GM19372 (cell line): ENCODE data around the gene TSPAN31.

Source experiments
- ATAC-seq: cut with Tn5 transposase; IDR thresholded peaks from one replicate; pipeline ENCODE4 v1.9.1; 2021; ENCODE audit warnings: mild to moderate bottlenecking, low read depth, moderate library complexity; ENCODE audit not compliant: unreplicated experiment

The TSPAN31 gene

GRCh38 chr12:57751432-57751787, 6.6 kb downstream of the TSPAN31 start:
- no peak for ATAC-seq

- ATAC-seq = peak; percentile 61
Measured at GRCh38 chr12:57751788-57752667, 7.2 kb downstream of the TSPAN31 start, which contains the start of gene CDK4. TSS of gene CDK4 (minus strand) at chr12:57752310. CDS start at chr12:57751717, 593 bp downstream.

GRCh38 chr12:57752668-57753000, 7.8 kb downstream of the TSPAN31 start:
- ATAC-seq = no peak

- ATAC-seq = no peak
Measured at GRCh38 chr12:57753756-57754337, 9.0 kb downstream of the TSPAN31 start.

- ATAC-seq = peak; percentile 28
Measured at GRCh38 chr12:57754411-57755193, 9.8 kb downstream of the TSPAN31 start, which contains the start of gene MARCHF9. TSS of gene MARCHF9 (plus strand) at chr12:57755103. CDS start at chr12:57755529, 426 bp downstream.

GRCh38 chr12:57755194-57755453, 10.3 kb downstream of the TSPAN31 start:
- no peak for ATAC-seq

- ATAC-seq = no peak
Measured at GRCh38 chr12:57755454-57756372, 10.9 kb downstream of the TSPAN31 start.

- no peak for ATAC-seq
Measured at GRCh38 chr12:57756406-57757341, 11.8 kb downstream of the TSPAN31 start.

- no peak for ATAC-seq
Measured at GRCh38 chr12:57757771-57758170, 12.9 kb downstream of the TSPAN31 start.

GRCh38 chr12:57758552-57759359, 13.9 kb downstream of the TSPAN31 start:
- ATAC-seq = no peak

GRCh38 chr12:57759360-57759980, 14.6 kb downstream of the TSPAN31 start:
- ATAC-seq = no peak

- no peak for ATAC-seq
Measured at GRCh38 chr12:57760347-57760982, 15.6 kb downstream of the TSPAN31 start.

GRCh38 chr12:57761391-57761998, 16.7 kb downstream of the TSPAN31 start:
- ATAC-seq = no peak

GRCh38 chr12:57762463-57762862, 17.6 kb downstream of the TSPAN31 start:
- ATAC-seq = no peak

GRCh38 chr12:57763881-57764661, 19.2 kb downstream of the TSPAN31 start:
- no peak for ATAC-seq

GRCh38 chr12:57764662-57765002, 19.8 kb downstream of the TSPAN31 start:
- ATAC-seq = no peak
